Measurements from ENCODE around the gene ADGB. TPM values are rescaled to one million over a fixed set of nuclear protein-coding genes. Genes with fewer than 3 reads are reported as not detected.
A peak's percentile ranks its signal among the peaks of the same experiment; 100 is the strongest.

Gene ADGB
- total and polyA plus RNA-seq, 2 of the 13 experiments (the other 11 are each of a cell fraction or from before 2014, with no cell fraction given) = not detected

DNA sequence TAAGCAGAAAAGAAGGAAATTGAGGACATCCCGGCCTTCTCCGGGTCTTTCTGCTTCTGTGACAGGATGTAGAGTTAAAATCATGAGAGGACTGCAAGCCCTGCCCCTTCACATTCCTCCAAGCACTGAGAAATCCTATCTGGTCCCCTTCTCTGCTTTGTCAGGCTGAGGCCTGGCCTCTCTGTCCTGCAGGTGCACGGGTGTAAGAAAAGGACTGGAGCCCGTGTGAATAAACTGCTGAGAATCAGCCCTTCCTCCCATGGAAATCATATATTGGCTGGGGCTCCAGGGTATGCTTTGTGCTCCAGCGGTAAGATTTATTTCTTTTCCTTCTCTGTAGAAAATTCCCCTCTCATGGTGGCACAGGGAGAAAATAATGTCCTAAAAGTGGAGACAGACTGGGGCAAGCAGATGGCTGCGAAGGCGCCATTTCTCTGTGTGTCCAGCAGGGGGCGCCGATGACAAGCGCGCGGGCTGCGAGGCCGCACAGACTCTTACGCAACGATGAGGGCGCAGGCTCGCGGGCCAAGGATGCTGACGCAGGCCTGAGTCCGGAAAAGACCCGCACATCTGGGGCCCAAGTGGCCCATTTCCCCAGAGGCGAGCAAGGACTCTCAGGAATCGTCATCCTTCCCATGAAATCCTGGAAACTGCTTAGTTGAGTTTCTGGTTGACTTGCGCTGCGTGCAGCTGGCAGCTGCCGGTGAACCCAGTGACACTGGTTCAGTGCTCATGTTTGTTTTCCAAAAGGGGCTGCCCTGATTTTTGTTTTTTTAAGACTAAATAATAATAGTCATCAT is 258.6 kb downstream of the ADGB start (continued):
- TF ChIP-seq ATF7-NPFF (CRISPR knock-in tag; IDR thresholded peaks at IDR 0.05; ENCODE audit: low read depth) = peak; percentile 75
- TF ChIP-seq, protein P1, sequence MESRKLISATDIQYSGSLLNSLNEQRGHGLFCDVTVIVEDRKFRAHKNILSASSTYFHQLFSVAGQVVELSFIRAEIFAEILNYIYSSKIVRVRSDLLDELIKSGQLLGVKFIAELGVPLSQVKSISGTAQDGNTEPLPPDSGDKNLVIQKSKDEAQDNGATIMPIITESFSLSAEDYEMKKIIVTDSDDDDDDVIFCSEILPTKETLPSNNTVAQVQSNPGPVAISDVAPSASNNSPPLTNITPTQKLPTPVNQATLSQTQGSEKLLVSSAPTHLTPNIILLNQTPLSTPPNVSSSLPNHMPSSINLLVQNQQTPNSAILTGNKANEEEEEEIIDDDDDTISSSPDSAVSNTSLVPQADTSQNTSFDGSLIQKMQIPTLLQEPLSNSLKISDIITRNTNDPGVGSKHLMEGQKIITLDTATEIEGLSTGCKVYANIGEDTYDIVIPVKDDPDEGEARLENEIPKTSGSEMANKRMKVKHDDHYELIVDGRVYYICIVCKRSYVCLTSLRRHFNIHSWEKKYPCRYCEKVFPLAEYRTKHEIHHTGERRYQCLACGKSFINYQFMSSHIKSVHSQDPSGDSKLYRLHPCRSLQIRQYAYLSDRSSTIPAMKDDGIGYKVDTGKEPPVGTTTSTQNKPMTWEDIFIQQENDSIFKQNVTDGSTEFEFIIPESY (CRISPR knock-in tag; IDR thresholded peaks at IDR 0.05) = peak; percentile 74
- peak; percentile 80; the same call in 1 of the 2 replicates for TF ChIP-seq ZNF614 (CRISPR knock-in tag; IDR thresholded peaks at IDR 0.05; ENCODE audit: borderline replicate concordance)
- TF ChIP-seq SOX5 (CRISPR knock-in tag; IDR thresholded peaks at IDR 0.05; ENCODE audit: borderline replicate concordance) = peak; percentile 67
- no peak; the same call in 1 of the 2 replicates for TF ChIP-seq ZNF7 (CRISPR knock-in tag; IDR thresholded peaks at IDR 0.05)
- TF ChIP-seq, protein P2, sequence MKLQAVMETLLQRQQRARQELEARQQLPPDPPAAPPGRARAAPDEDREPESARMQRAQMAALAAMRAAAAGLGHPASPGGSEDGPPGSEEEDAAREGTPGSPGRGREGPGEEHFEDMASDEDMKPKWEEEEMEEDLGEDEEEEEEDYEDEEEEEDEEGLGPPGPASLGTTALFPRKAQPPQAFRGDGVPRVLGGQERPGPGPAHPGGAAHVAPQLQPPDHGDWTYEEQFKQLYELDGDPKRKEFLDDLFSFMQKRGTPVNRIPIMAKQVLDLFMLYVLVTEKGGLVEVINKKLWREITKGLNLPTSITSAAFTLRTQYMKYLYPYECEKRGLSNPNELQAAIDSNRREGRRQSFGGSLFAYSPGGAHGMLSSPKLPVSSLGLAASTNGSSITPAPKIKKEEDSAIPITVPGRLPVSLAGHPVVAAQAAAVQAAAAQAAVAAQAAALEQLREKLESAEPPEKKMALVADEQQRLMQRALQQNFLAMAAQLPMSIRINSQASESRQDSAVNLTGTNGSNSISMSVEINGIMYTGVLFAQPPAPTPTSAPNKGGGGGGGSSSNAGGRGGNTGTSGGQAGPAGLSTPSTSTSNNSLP (IDR thresholded peaks at IDR 0.05; ENCODE audit: low read depth, low read length) = no peak
- TF ChIP-seq ZNF333 (CRISPR knock-in tag; IDR thresholded peaks at IDR 0.05; ENCODE audit: borderline replicate concordance) = 0 out of 2 replicates have a peak, but pooled peaks have one; percentile 58
- no peak for TF ChIP-seq ZNF367 (CRISPR knock-in tag; IDR thresholded peaks at IDR 0.05; ENCODE audit: borderline replicate concordance)
- no peak for TF ChIP-seq CBX1 (IDR thresholded peaks at IDR 0.05; ENCODE audit: low read depth)
- no peak for TF ChIP-seq ZNF329 (CRISPR knock-in tag; IDR thresholded peaks at IDR 0.05; ENCODE audit: low read depth)
- TF ChIP-seq KDM2A (CRISPR knock-in tag; IDR thresholded peaks at IDR 0.05; ENCODE audit: borderline replicate concordance, low read depth) = peak; percentile 99
- TF ChIP-seq PHF5A (CRISPR knock-in tag; IDR thresholded peaks at IDR 0.05; ENCODE audit: low read depth, unreplicated experiment) = no peak
- TF ChIP-seq POLR2G (IDR thresholded peaks at IDR 0.05; ENCODE audit: low read depth, low read length) = no peak
- TF ChIP-seq MYPOP (CRISPR knock-in tag; IDR thresholded peaks at IDR 0.05) = peak; percentile 65; the same call in 1 of the 2 replicates
- peak; percentile 19; the same call in 1 of the 2 replicates for TF ChIP-seq FOXJ3 (CRISPR knock-in tag; IDR thresholded peaks at IDR 0.05; ENCODE audit: borderline replicate concordance)
- no peak for TF ChIP-seq ZNF879 (CRISPR knock-in tag; IDR thresholded peaks at IDR 0.05)
- no peak for TF ChIP-seq THYN1 (CRISPR knock-in tag; IDR thresholded peaks at IDR 0.05; ENCODE audit: borderline replicate concordance, low read depth)
- TF ChIP-seq ZNF275 (CRISPR knock-in tag; IDR thresholded peaks at IDR 0.05; ENCODE audit: borderline replicate concordance) = no peak
- TF ChIP-seq CHCHD3 (CRISPR knock-in tag; IDR thresholded peaks at IDR 0.05) = no peak
- 0 out of 2 replicates have a peak, but pooled peaks have one; percentile 47 for TF ChIP-seq NAIF1 (CRISPR knock-in tag; IDR thresholded peaks at IDR 0.05; ENCODE audit: borderline replicate concordance)
- 0 out of 2 replicates have a peak, but pooled peaks have one; percentile 53 for TF ChIP-seq MEF2D (CRISPR knock-in tag; IDR thresholded peaks at IDR 0.05)

All from HepG2 (cell line).